AG08396 (cell line): ENCODE data around the gene ZNF41.

ENCODE experiments used
- DNase-seq: peaks from one replicate; pipeline ENCODE4 v3.0.0; 2012; ENCODE audit warnings: low spot score, mixed read lengths

ZNF41 gene

DNA sequence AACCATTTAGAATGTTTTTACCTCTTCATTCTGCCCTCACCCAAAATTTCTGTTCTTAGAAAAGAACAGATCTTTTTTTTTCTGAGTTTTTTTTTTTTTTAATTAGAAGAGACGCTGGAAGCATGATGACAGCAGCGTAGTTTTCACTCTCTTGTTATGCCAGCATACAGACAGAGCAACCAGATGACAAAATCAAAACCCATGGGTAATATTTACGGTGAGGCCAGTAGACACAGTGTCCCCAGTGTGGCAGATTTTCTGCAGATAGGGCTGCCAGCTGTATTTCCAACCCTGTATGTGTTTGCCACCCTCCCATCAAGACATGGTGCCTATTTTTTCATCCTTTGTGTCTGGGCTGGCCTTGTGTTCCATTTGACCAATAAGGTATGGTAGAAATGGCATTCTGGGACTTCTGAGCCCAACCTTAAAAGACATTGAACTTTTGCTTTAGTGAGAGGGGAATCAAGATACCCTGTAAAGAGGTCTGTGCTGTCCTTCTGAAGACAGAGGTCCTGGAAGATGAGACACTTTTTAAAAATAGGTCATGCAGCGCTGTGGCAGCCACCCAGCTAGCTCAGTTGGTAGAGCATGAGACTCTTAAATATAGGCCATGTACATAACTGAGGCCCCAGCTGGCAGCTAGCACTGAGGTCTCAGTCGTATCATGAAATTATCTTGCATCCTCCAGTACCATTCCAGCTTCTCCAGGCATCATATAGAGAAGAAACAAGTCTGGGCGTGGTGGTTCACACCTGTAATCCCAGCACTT lies 6.7 kb upstream of the ZNF41 start:
- no peak for DNase-seq

GRCh38 chrX:47484885-47485284 lies 1.9 kb upstream of the ZNF41 start:
- no peak for DNase-seq

DNA sequence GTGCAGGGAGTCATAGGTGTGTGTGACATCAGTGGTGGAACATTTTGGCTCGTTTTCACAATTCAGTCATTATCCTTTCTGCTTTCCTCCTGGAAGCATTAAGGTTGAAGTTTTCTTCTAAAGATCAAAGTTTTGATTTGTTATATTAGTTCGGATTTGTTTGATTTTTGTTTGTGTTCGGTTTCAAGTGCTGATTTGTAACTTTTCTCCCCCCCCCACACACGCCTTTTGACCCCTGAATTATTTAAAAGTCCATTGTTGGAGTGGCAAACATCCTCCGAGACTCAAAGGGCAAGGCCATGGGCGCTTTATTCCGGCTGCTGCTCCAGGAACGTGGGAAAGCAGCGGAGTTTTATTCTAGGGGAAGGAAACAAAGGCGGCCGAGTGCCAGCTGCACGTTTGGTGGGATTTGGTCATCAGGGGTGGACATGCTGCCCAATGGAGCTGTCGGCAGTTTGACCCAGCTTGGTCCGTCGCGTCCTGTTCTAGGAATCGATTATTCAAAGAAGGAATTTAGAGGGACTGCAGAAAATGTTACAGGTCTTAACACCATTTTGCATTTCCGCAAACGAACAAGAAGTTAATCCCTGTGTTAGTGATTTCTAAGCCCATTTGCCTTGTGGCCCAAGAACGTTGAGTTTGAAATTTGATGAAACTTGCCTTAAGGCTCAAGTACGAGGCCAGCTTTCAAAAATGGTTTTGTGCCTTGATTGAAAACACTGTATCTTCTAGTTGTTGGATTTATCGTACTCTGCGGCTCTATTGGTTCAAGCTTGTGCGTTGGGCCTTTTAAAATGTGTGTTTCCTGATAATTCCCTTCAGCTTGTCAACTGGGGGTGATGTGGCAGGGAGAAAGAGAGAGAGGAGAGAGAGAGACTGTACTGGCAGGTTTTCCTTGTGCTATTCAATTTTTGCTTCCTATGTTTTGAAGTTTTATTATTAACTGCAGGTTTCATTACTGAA lies 565 bp upstream of the ZNF41 start:
- no peak for DNase-seq

DNA sequence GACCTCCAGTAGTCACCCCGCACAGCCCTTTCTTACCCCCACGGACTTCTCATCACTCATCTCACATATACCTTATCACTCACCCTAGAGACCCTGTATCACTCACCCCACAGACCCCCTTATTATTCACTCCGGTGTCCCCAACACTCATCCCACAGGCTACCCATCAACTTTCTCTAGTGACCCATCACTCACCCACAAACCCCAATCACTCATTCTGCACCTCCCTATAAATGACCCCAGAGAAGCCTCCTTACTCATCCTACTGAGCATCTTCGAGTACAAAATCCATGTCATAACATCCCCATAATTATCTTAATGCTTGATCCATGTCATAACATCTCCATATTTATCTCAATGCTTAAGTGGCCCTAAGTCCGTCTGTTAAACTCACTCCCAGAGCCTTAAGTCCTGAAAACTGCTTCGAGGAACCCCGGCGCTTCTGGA lies 934 bp downstream of the ZNF41 start:
- DNase-seq = no peak

DNA sequence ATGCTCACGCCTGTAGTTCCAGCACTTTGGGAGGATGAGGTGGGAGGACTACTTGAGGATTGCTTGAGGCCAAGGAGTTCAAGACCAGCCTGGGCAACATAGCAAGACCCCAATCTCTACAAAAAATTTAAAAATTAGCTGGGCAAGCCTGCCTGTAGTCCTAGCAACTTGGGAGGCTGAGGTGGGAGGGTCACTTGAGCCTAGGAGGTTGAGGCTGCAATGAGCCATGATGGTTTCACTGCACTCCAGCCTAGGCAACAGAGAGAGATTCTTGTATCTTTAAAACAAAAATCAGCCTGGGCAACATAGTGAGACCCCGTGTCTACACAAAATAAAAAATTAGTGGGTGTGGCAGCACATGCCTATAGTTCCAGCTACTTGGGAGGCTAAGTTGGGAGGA lies 1.9 kb downstream of the ZNF41 start:
- no peak for DNase-seq

- DNase-seq = no peak
These were observed 2.4 kb downstream of the ZNF41 start for GRCh38 chrX:47480576-47480975.

- no peak for DNase-seq
These were observed 7.5 kb downstream of the ZNF41 start for GRCh38 chrX:47475476-47475875.

DNA sequence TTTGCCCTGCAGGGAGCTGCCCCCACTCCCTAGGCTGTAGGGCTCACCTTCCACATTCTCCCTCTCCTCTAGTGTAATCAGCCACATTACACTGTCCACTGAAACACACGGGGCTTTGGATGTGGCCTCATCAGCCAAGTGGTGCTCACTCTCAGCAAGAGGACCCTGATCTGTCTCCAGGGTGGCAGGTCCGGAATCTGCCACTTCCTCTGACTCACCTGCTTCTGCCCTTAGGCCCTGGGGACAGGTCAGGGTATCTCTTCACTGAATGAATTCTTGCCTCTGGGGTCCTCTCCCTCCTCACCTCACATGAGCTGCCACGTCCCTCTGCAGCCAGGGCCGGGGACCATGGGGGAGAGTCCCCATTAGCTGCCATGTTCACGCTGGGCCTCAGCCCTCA lies 15.9 kb downstream of the ZNF41 start:
- no peak for DNase-seq

GRCh38 chrX:47460561-47460960 lies 22.5 kb downstream of the ZNF41 start:
- DNase-seq = no peak

GRCh38 chrX:47458528-47458927 lies 24.5 kb downstream of the ZNF41 start:
- DNase-seq = no peak

- no peak for DNase-seq
These were observed 26.9 kb downstream of the ZNF41 start for GRCh38 chrX:47456080-47456479.

DNA sequence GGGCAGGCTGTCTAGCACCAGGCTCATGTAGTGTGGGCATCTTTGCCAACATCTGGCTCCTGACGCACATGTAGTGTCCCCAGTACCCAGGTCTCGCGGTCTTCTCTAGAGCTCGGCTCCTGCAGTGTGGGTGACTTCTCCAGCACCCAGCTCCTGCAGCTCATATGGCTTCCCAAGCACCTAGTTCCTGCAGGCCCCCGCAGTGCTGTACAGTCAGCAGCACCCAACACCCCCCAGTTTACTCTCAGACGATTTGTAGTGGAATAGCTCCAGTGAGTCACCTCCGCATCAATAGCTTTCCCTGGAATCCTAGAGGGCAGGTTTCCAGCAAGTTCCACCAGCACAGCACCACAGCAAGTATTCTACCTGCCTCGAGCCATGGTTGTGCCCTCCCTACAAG lies 30.9 kb downstream of the ZNF41 start:
- no peak for DNase-seq

DNA sequence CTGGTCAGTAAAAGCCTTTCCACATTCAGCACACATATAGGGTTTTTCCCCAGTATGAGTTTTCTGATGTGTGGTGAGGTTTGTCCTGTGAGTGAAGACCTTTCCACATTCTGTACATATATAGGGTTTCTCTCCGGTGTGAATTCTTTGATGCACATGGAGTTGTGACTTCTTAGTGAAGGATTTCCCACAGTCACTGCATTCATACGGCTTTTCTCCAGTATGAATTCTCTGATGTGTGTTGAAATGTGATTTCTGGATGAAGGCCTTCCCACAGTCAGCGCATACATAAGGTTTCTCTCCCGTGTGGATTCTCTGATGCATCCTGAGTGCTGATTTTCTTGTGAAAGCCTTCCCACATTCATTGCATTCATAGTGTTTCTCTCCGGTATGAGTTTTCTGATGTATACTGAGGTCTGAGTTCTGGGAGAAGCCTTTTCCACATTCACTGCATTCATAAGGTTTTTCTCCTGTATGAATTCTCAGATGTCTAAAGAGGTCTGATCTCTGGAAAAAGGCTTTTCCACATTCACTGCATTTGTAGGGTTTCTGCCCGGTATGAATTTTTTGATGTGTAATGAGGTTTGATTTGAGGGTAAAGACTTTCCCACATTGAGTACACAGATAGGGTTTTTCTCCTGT lies 34.7 kb downstream of the ZNF41 start:
- no peak for DNase-seq

DNA sequence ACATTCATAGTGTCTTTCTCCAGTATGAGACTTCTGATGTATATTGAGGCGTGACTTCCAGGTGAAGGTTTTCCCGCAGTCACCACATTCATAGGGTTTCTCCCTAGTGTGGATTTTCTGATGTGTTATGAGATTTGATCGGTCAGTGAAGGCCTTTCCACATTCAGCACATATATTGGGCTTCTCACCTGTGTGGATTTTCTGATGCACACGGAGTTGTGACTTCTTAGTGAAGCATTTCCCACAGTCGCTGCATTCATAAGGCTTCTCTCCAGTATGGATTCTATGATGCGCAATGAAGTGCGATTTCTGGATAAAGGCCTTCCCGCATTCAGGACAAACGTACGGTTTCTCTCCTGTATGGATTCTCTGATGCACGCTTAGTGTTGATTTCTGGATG lies 35.4 kb downstream of the ZNF41 start:
- no peak for DNase-seq

DNA sequence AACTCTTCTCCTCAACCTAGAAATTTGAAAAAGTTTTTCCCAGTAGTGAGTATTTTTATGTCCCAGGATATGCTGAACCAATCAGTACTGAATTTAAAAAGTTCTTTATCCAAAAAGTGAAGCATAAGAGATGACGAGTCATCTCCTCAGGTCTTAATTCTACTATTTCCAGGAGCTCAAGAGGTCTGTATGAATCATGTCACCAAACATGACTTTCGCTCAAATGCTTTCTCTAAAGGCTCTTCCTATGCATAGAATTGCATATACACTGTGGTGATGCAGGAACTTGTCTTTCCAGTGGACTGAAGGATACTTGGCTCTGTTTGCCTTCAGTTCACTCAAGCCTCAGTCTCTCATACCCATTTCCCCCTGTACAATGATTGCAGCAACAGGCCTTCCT lies 36.1 kb downstream of the ZNF41 start:
- no peak for DNase-seq

DNA sequence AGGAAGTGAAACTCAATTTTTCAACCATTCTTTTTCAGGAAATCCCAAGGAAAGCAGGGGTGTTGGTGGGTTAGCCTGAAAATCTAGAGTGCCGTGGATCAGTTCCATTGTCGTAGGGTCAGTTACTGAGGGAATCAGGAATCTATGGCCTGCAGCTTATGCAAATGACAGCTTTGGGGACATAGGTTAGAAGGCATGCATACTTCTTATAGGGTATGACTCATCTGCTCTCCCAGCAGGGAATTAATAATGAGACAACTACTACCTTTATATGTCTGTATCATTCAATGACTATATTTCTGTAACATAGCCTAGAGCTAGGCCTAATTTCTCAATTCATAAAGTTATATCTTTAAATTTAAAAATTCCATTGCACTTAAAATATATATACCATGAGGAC lies 36.6 kb downstream of the ZNF41 start:
- DNase-seq = no peak

GRCh38 chrX:47430925-47431324 lies 52.1 kb downstream of the ZNF41 start:
- no peak for DNase-seq

DNA sequence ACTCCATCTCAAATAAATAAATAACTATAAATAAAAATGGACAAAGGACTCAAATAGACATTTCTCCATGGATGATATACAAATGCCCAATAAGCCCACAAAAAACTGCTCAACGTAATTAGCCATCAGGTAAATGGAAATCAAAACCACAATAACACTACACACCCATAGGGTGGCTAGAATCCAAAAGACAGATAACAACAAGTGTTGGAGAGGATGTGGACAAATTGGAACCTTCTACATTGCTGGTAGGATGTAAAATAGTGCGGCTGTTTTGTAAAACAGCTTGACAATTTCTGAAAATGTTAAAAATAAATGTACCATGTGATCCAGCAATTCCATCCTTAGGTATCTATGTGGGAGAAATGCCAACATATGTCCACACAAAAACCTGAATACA lies 60.6 kb downstream of the ZNF41 start:
- DNase-seq = no peak

GRCh38 chrX:47420962-47421361 lies 62.1 kb downstream of the ZNF41 start:
- DNase-seq = no peak

GRCh38 chrX:47420265-47420664 lies 62.8 kb downstream of the ZNF41 start:
- no peak for DNase-seq

DNA sequence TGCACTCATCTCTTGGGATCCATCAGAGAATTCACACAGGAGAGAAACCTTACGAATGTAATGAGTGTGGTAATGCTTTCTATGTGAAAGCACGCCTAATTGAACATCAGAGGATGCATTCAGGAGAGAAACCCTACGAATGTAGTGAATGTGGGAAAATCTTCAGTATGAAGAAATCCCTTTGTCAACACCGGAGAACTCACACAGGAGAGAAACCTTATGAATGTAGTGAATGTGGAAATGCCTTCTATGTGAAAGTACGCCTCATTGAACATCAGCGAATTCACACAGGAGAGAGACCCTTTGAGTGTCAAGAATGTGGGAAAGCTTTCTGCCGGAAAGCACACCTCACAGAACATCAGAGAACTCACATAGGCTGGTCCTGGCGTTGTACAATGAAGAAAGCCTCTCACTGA lies 69.8 kb downstream of the ZNF41 start:
- no peak for DNase-seq
